ENCODE results near the gene MYBL2.

DNA sequence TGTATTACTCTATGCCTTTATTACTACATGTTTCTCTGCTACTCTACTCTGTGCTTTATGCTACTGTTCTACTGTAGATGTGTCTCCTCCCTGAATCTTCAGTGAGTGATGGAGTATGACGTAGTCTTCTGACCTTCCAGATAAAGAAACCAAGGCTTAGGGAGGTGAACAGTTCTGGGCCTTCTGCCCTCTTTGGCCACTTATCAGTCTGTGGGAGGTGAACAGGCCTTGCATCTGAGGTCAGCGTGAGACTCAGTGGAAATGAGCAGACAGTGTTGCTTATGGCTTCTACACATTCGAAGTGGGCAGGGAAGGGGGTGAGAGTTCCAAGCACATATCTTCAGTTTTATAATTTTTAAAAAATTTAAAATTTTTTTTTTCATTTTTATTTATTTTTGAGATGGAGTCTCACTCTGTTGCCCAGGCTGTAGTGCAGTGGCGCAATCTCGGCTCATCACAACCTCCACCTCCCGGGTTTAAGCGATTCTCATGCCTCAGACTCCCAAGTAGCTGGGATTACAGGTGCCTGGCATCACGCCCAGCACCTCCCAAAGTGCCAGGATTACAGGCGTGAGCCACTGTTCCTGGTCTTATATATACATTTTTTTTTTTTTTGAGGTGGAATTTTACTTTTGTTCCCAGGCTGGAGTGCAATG lies 24.2 kb downstream of the MYBL2 start:
- TF ChIP-seq, protein P1, sequence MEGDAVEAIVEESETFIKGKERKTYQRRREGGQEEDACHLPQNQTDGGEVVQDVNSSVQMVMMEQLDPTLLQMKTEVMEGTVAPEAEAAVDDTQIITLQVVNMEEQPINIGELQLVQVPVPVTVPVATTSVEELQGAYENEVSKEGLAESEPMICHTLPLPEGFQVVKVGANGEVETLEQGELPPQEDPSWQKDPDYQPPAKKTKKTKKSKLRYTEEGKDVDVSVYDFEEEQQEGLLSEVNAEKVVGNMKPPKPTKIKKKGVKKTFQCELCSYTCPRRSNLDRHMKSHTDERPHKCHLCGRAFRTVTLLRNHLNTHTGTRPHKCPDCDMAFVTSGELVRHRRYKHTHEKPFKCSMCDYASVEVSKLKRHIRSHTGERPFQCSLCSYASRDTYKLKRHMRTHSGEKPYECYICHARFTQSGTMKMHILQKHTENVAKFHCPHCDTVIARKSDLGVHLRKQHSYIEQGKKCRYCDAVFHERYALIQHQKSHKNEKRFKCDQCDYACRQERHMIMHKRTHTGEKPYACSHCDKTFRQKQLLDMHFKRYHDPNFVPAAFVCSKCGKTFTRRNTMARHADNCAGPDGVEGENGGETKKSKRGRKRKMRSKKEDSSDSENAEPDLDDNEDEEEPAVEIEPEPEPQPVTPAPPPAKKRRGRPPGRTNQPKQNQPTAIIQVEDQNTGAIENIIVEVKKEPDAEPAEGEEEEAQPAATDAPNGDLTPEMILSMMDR (IDR thresholded peaks at IDR 0.05), result no peak
- TF ChIP-seq POLR2A (IDR thresholded peaks at IDR 0.05) (no peak), POLR2AphosphoS5 (IDR thresholded peaks at IDR 0.05; ENCODE audit: insufficient read depth in 1 of 2, low read depth in 1 of 2) (no peak)
